Omental fat pad (tissue), 4 donors: ENCODE data around the gene SATB2. TPM values are rescaled to one million over a fixed set of nuclear protein-coding genes. Genes with fewer than 3 reads are reported as not detected.

Source experiments
- ATAC-seq: fragments of 150-250 bp; one replicate; pipeline ENCODE4 v1.9.1; 2016; ENCODE audit warnings: mild to moderate bottlenecking, moderate library complexity; ENCODE audit not compliant: low FRiP score
- DNase-seq: peaks from one replicate; pipeline ENCODE4 v3.0.0-alpha.2; 2019; ENCODE audit warnings: low spot score
- CTCF ChIP-seq, 3 donors: fragments of 450-650 bp; IDR thresholded peaks; one replicate each; pipeline ENCODE4 v1.5.1; 2016 to 2017; ENCODE audit warnings: antibody characterized with exemption in 3 of 3, mild to moderate bottlenecking in 3 of 3, moderate library complexity in 2 of 3
- total RNA-seq, 4 donors: library from RNA; depleted of rRNA; stranded (reverse); fragments of >200 nt; gene quantifications; one replicate each; pipeline ENCODE4 v1.1.0, GENCODE V29; 2016

SATB2 gene
- total RNA-seq, 4 donors from 2014 or later = 1.7 to 4.1 (median 2.7) TPM

GRCh38 chr2:199465988-199466691 lies 8.4 kb upstream of the SATB2 start:
- TF ChIP-seq CTCF (IDR thresholded peaks at IDR 0.05) = no peak
- no peak for ATAC-seq

DNA sequence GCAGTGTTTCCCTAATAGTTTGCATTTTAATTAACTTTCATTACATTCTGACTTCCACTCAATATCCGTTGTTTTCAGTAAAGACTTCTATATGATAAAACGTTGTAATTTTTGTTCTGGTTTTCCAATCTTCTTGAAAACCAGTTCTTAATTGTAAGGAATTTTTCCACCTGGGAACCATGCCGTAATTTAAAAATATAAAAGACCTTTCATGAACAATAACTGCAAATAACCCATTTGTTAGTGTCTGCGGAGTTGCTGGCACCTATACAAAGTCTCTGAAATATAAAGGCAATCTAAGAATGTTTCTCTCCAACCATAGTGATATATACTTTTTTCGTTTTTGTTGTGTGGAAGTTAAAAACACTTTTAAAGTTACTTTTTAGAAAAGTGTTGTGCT lies 7.7 kb upstream of the SATB2 start:
- TF ChIP-seq CTCF (IDR thresholded peaks at IDR 0.05) = no peak
- DNase-seq (no peak), ATAC-seq (no peak)

More at GRCh38 chr2:199465988-199466691, 8.4 kb upstream of the SATB2 start:
- no peak for DNase-seq

DNA sequence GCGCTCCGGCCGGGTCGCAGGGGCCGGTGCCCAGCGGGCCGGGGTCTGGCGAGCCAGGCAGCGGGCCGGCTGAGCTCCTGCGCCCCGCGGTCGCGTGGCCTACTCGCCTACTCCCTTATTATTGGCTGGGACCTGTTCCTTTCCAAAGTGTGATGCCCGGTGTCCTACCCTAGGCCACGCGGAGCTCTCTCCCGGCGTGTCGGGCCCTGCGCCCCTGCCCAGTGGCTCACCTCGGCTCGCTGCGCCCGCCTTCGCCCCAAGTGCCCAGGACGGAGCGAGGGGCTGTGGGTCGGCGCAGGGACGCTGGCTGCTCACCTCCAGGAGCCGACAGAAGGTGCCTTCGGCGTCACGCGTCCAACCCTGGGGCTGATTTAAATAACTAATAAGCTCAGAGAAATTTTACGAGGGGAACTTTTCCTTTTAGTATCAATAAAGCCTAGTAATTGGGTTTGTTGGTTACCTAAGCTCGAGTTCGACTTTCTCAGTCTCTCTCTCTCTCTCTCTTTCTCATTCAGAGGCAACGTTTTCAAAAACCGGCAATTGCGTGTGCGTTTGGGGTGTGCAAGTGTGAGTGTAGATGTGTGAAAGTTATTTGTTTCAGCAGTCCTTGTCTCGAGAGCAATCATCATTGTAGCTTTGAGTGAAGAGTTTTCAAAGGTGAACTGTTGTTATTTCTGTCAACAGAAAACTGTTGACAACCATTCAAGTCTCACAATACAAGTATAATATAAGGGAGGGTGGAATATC lies 7.0 kb upstream of the SATB2 start:
- TF ChIP-seq CTCF (IDR thresholded peaks at IDR 0.05) = no peak
- no peak for DNase-seq
- ATAC-seq = no peak

- DNase-seq = no peak
- no peak for ATAC-seq
- no peak for TF ChIP-seq CTCF (IDR thresholded peaks at IDR 0.05)
These were observed 6.2 kb upstream of the SATB2 start for GRCh38 chr2:199463708-199464605.

- TF ChIP-seq CTCF (IDR thresholded peaks at IDR 0.05) = peak in 1 of 3 donors; percentile 29
- ATAC-seq (peak; percentile 55), DNase-seq (no peak)
These were observed 5.4 kb upstream of the SATB2 start for GRCh38 chr2:199462956-199463692.

DNA sequence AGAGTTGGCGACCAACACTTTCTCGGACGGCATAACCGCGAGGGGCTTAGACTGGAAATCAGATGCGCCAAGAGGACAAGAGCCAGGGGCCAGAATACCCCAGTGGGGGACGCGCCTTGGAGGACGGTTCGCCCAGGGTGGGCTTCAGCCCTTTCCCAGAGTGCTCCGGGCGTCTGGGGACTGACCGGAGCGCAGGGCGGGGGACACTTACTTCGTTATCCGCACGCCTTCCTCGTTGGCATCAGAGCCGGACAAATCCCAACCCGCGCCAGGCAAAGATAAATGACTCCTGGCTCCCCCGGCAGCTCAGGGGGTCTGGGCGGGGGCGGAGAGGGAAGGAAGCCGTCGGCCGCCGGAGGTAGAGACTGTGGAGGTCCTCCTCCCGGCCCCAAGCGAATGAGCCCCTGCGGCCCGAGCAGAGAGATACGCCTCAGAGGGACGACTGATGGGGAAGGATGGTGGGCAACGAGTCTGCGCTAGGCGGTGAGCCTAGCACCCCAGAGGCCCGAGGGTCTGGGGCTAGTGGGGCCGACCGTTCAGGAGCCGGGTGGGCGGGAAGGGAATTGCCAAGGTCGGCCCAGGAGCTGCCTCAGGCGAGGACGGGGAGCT lies 4.7 kb upstream of the SATB2 start:
- DNase-seq (no peak), ATAC-seq (no peak)

More for the DNA sequence above, 4.7 kb upstream of the SATB2 start:
- no peak for TF ChIP-seq CTCF (IDR thresholded peaks at IDR 0.05)
